PFSK-1 (cell line): ENCODE data around the gene MTF1.

Source experiments
- FOXP2 ChIP-seq: optimal IDR thresholded peaks from 2 replicates; pipeline ENCODE3; 2011; ENCODE audit warnings: borderline replicate concordance, control low read depth, inconsistent platforms; ENCODE audit not compliant: insufficient read depth; ENCODE audit errors: extremely low read length, extremely low read depth
- POLR2AphosphoS5 ChIP-seq: IDR thresholded peaks from 2 replicates; pipeline ENCODE4 v1.6.1; 2012; ENCODE audit warnings: low read depth, mild to moderate bottlenecking, control low read depth, low read length, moderate library complexity
- REST ChIP-seq, 2 experiments: IDR thresholded peaks; 2 replicates each; pipeline versions ENCODE4 v1.6.1 to v1.8.0; 2011 to 2012; ENCODE audit warnings: low read depth in 2 of 2, low read length in 2 of 2, control low read depth in 1 of 2, inconsistent platforms in 1 of 2, mild to moderate bottlenecking in 1 of 2, moderate library complexity in 1 of 2; ENCODE audit not compliant: insufficient read depth in 1 of 2
- SIN3A ChIP-seq: IDR thresholded peaks from 2 replicates; pipeline ENCODE4 v1.6.1; 2012; ENCODE audit warnings: mild to moderate bottlenecking, low read length, moderate library complexity, borderline replicate concordance; ENCODE audit not compliant: insufficient read depth
- TAF1 ChIP-seq: IDR thresholded peaks from 2 replicates; pipeline ENCODE4 v1.6.1; 2012; ENCODE audit warnings: low read length, control low read depth, borderline replicate concordance; ENCODE audit not compliant: insufficient read depth

MTF1 gene

DNA sequence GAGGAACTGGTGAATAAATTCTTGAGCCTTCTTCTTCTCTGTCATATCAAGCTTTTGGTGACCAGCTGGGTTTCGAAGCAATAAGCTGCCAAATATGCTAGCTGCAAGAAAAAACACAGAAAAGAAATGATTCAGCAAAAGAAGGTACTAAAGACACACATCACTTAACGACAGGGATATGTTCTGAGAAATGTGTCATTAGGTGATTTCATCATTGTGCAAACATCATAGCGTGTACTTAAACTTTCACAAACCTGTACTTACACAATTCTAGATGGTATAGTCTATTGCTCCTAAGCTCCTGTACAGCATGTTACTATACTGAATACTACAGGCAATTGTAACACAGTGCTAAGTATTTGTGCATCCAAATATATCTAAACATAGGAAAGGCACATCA lies 2.9 kb upstream of the MTF1 start:
- TF ChIP-seq REST (IDR thresholded peaks at IDR 0.05; ENCODE audit: insufficient read depth in 1 of 2, low read depth in 2 of 2, low read length in 2 of 2) (no peak), SIN3A (no peak), TAF1 (no peak), FOXP2 (no peak), POLR2AphosphoS5 (no peak)

DNA sequence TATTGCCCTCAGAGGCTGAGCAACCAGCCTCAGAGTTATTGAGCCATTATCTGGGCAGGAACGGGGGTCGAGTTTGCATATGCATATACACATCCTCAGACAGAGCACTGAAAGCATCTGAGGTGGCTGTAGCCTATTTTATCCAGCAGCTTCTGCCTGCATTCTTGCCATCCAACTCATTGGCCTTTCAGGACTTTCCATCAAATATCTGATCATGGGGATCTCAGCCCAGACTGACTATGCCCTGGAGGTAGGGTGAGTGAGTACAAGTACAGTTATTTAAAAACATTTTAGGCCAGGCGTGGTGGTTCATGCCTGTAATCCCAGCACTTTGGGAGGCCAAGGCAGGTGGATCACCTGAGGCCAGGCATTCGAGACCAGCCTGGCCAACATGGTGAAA lies 1.8 kb upstream of the MTF1 start:
- no peak for TF ChIP-seq REST (IDR thresholded peaks at IDR 0.05; ENCODE audit: insufficient read depth in 1 of 2, low read depth in 2 of 2, low read length in 2 of 2)
- TF ChIP-seq TAF1, result no peak
- TF ChIP-seq POLR2AphosphoS5, result no peak
- TF ChIP-seq SIN3A, result no peak
- TF ChIP-seq FOXP2, result no peak

DNA sequence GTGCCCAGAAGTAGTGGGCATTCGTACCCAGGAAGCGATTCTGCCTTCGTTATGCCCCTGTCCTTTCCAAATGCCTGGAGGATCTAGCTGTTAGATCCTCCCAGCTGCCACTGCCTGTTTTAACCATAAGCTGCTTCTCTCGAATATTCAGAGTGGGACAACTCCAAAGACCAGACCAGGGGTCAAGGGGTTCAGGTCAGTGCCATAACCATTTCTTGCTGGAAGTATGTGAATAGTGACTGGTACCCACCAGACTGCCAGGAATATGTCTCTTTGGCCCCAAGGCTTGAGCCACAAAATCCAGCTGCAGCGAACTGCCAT lies 914 bp upstream of the MTF1 start:
- no peak for TF ChIP-seq POLR2AphosphoS5

DNA sequence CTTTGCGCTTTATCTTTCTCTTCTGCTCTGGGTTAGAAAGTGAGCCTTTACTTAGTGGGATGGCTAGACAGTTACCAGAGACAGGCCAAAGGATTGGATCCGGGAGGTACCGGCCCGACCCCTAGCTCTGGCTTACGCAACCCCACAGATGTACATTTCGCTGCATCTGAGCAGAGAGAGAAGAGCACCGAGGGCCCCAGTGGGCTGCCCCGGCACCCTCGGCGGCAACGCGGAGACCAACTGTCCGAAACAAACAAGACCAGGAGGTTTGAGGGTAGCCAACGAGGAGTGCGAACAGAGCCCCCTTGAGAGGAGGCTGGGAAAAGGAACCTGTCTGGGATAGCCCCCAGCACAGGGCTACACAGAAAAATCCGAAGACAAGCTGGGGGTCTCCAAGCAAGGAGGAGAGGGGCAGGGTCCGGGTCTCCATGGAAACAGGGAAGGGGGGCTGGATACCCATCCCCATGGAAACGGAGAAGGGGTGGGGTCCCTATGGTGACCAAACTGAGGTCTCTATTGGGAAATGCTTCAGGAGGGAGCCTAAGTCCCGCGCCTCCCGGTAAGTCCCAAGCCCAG lies 373 bp downstream of the MTF1 start:
- TF ChIP-seq FOXP2 (no peak), SIN3A (no peak)

DNA sequence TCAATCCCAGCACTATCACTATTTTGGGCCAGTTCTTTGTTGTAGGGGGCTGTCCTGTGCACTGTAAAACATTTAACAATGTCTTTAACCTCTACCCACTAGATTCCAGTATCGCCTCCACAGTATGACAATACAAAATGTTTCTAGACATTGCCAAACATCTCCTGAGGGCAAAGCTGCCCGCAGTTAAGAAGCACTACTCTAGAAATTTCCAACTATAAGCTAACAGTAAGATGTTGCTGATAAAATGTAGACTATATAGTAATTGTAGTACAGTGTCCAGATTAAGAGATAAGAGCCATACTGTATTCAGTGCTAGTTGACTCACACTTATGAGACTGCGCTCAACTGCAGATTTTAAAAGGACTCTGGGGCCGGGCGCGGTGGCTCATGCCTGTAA lies 5.0 kb downstream of the MTF1 start:
- TF ChIP-seq POLR2AphosphoS5, result no peak
- TF ChIP-seq REST (IDR thresholded peaks at IDR 0.05; ENCODE audit: insufficient read depth in 1 of 2, low read depth in 2 of 2, low read length in 2 of 2), result no peak
- TF ChIP-seq FOXP2, result no peak
- TF ChIP-seq SIN3A, result no peak
- no peak for TF ChIP-seq TAF1

- TF ChIP-seq SIN3A (no peak), TAF1 (no peak), REST (IDR thresholded peaks at IDR 0.05; ENCODE audit: insufficient read depth in 1 of 2, low read depth in 2 of 2, low read length in 2 of 2) (no peak), POLR2AphosphoS5 (no peak), FOXP2 (no peak)
Observed at GRCh38 chr1:37853157-37853556, 6.2 kb downstream of the MTF1 start.
